HepG2 (cell line): ENCODE results near the gene PEAK1. TPM values are rescaled to one million over a fixed set of nuclear protein-coding genes. Genes with fewer than 3 reads are reported as not detected.

Experiments used
- FOSL2 ChIP-seq: sonication (generic); formaldehyde crosslinking; IDR thresholded peaks from 2 replicates; pipeline ENCODE4 v1.4.0; 2020; ENCODE audit warnings: missing genetic modification reagents
- HMGXB4 ChIP-seq, 2 experiments: sonication (generic) in 1 of 2; formaldehyde crosslinking in 1 of 2; IDR thresholded peaks; 2 replicates each; pipeline versions ENCODE4 v1.4.0 to v1.6.1; 2018 to 2020; ENCODE audit warnings: missing genetic modification reagents in 2 of 2, borderline replicate concordance in 1 of 2, low read depth in 1 of 2, mild to moderate bottlenecking in 1 of 2, missing biosample characterization in 1 of 2
- HNRNPK ChIP-seq: fragments of 200-400 bp; formaldehyde crosslinking; IDR thresholded peaks from 2 replicates; pipeline ENCODE4 v1.6.1; 2018; ENCODE audit warnings: low read length, low read depth, moderate library complexity, mild to moderate bottlenecking; ENCODE audit not compliant: poor library complexity, severe bottlenecking
- HNRNPLL ChIP-seq: fragments of 200-400 bp; formaldehyde crosslinking; IDR thresholded peaks from 2 replicates; pipeline ENCODE4 v1.6.1; 2017; ENCODE audit warnings: mild to moderate bottlenecking, low read depth, low read length; ENCODE audit not compliant: poor library complexity, severe bottlenecking
- KMT2A ChIP-seq: sonication (generic); formaldehyde crosslinking; IDR thresholded peaks from 2 replicates; pipeline ENCODE4 v1.4.0; 2020; ENCODE audit warnings: missing genetic modification reagents
- KMT2B ChIP-seq: IDR thresholded peaks from 2 replicates; pipeline ENCODE4 v1.6.1; 2016; ENCODE audit warnings: missing genetic modification reagents, missing compliant biosample characterization
- MAFF ChIP-seq: IDR thresholded peaks from 2 replicates; pipeline ENCODE4 v1.6.1; 2011; ENCODE audit warnings: low read depth, low read length, improper control_type of control experiment
- NCOA1 ChIP-seq: sonication (generic); formaldehyde crosslinking; IDR thresholded peaks from 2 replicates; pipeline ENCODE4 v1.9.0; 2021; ENCODE audit warnings: missing genetic modification reagents
- NONO ChIP-seq, 2 experiments: fragments of 450-650 bp in 1 of 2; sonication (generic) in 1 of 2; formaldehyde crosslinking in 1 of 2; IDR thresholded peaks in 1 of 2; conservative IDR thresholded peaks in 1 of 2; 2 replicates each; pipeline versions ENCODE4 v1.6.1 to v1.8.0; 2017 to 2022; ENCODE audit warnings: mild to moderate bottlenecking in 1 of 2, missing genetic modification reagents in 1 of 2, moderate library complexity in 1 of 2
- POLR2AphosphoS5 ChIP-seq: IDR thresholded peaks from 2 replicates; pipeline ENCODE4 v1.6.1; 2012; ENCODE audit warnings: low read depth, low read length
- REPIN1 ChIP-seq: sonication (generic); formaldehyde crosslinking; IDR thresholded peaks from 2 replicates; pipeline ENCODE4 v1.8.0; 2022; ENCODE audit warnings: missing genetic modification reagents, low read depth, mild to moderate bottlenecking, borderline replicate concordance
- SALL1 ChIP-seq: sonication (generic); formaldehyde crosslinking; IDR thresholded peaks from 2 replicates; pipeline ENCODE4 v1.8.0; 2022; ENCODE audit warnings: mild to moderate bottlenecking, missing genetic modification reagents
- ZBTB20 ChIP-seq: sonication (generic); formaldehyde crosslinking; IDR thresholded peaks from 2 replicates; pipeline ENCODE4 v1.8.1; 2023; ENCODE audit warnings: missing genetic modification reagents, low read depth, mild to moderate bottlenecking, borderline replicate concordance
- ZC3H13 ChIP-seq: sonication (generic); formaldehyde crosslinking; IDR thresholded peaks from 2 replicates; pipeline ENCODE4 v1.8.1; 2023; ENCODE audit warnings: mild to moderate bottlenecking, missing genetic modification reagents, moderate library complexity
- ZFP90 ChIP-seq: sonication (generic); formaldehyde crosslinking; IDR thresholded peaks from 2 replicates; pipeline ENCODE4 v1.8.0; 2022; ENCODE audit warnings: missing genetic modification reagents, mild to moderate bottlenecking, inconsistent platforms, borderline replicate concordance
- ZHX1 ChIP-seq: sonication (generic); formaldehyde crosslinking; IDR thresholded peaks from 2 replicates; pipeline ENCODE4 v1.8.1; 2022; ENCODE audit warnings: low read depth, mild to moderate bottlenecking, missing genetic modification reagents
- ZNF501 ChIP-seq: sonication (generic); formaldehyde crosslinking; IDR thresholded peaks from 2 replicates; pipeline ENCODE4 v1.5.1; 2020; ENCODE audit warnings: mild to moderate bottlenecking, moderate library complexity, missing genetic modification reagents
- ZNF687 ChIP-seq: sonication (generic); formaldehyde crosslinking; IDR thresholded peaks from 2 replicates; pipeline ENCODE4 v1.5.1; 2020; ENCODE audit warnings: mild to moderate bottlenecking, missing genetic modification reagents, moderate library complexity
- ZSCAN31 ChIP-seq: sonication (generic); formaldehyde crosslinking; IDR thresholded peaks from 2 replicates; pipeline ENCODE4 v1.5.0; 2020; ENCODE audit warnings: low read depth, mild to moderate bottlenecking, missing genetic modification reagents
- polyA plus RNA-seq, 8 experiments: library from polyadenylated mRNA; depleted of rRNA in 3 of 8; stranded (reverse) in 7 of 8; unstranded in 1 of 8; fragments of >200 nt; fragmentation: Illumina TruSeq in 4 of 8; extraction: Trizol in 4 of 8; gene quantifications; 2 replicates each; pipeline versions ENCODE4 v1.2.1 to v1.2.3, GENCODE V29; 2011 to 2016; ENCODE audit warnings: low read depth in 4 of 8, missing spikeins in 1 of 8, mixed read lengths in 1 of 8; ENCODE audit not compliant: insufficient read depth in 1 of 8
- total RNA-seq, 5 experiments: library from RNA; depleted of rRNA; stranded (reverse); fragments of >200 nt; fragmentation: Illumina TruSeq; extraction: Trizol; gene quantifications; 2 replicates each; pipeline ENCODE4 v1.2.3, GENCODE V29; 2016; ENCODE audit warnings: low read depth in 1 of 5

PEAK1 gene
- total and polyA plus RNA-seq, 2 of the 13 experiments (the other 11 are each of a cell fraction or from before 2014, with no cell fraction given): 6.0 to 6.6 TPM

- 0 out of 2 replicates have a peak, but pooled peaks have one; percentile 8 for TF ChIP-seq ZBTB20 (CRISPR knock-in tag)
- TF ChIP-seq MAFF: no peak
- TF ChIP-seq HNRNPK: peak; percentile 23
- TF ChIP-seq HMGXB4 (CRISPR knock-in tag; IDR thresholded peaks at IDR 0.05; ENCODE audit: borderline replicate concordance in 1 of 2, low read depth in 1 of 2): peak in 1 of 2 experiments; percentile 61; a peak in 2 of 4 replicates
- 0 out of 2 replicates have a peak, but pooled peaks have one; percentile 16 for TF ChIP-seq SALL1 (CRISPR knock-in tag)
- peak; percentile 51 for TF ChIP-seq ZNF687 (CRISPR knock-in tag)
- TF ChIP-seq ZFP90: no peak; the same call in 1 of the 2 replicates
- TF ChIP-seq ZC3H13 (CRISPR knock-in tag): peak; percentile 47; the same call in 1 of the 2 replicates
- no peak for TF ChIP-seq ZHX1 (CRISPR knock-in tag)
- no peak for TF ChIP-seq NONO (IDR thresholded peaks at IDR 0.05)
- TF ChIP-seq NONO (CRISPR knock-in tag; conservative IDR thresholded peaks at IDR 0.05): peak; percentile 34; the same call in 1 of the 2 replicates
- no peak for TF ChIP-seq POLR2AphosphoS5
- TF ChIP-seq NCOA1 (CRISPR knock-in tag): no peak
- TF ChIP-seq FOSL2: no peak
- 0 out of 2 replicates have a peak, but pooled peaks have one; percentile 3 for TF ChIP-seq KMT2B
- no peak for TF ChIP-seq ZSCAN31 (CRISPR knock-in tag)
- peak; percentile 71; the same call in 1 of the 2 replicates for TF ChIP-seq KMT2A (CRISPR knock-in tag)
- TF ChIP-seq ZNF501 (CRISPR knock-in tag): peak; percentile 25; the same call in 1 of the 2 replicates
- no peak for TF ChIP-seq REPIN1 (CRISPR knock-in tag)
- TF ChIP-seq HNRNPLL: peak; percentile 39
Measured at GRCh38 chr15:77418966-77419835, 703 bp downstream of the PEAK1 start (continued).
